OCI-LY1 (cell line): ENCODE results near the gene ATP1A4.

ENCODE experiments used
- CTCF ChIP-seq: fragments of 200-600 bp; sonication (generic), shearing (Covaris generic); IDR thresholded peaks from 2 replicates; pipeline ENCODE4 v1.5.1; 2017; ENCODE audit warnings: mild to moderate bottlenecking, antibody characterized with exemption, low read length, moderate library complexity, mixed read lengths
- EZH2 ChIP-seq: fragments of 200-600 bp; sonication (generic), shearing (Covaris generic); IDR thresholded peaks from 2 replicates; pipeline ENCODE4 v1.8.0; 2017; ENCODE audit warnings: borderline replicate concordance, mixed run types, mild to moderate bottlenecking, antibody characterized with exemption, low read length, moderate library complexity, mixed read lengths

DNA sequence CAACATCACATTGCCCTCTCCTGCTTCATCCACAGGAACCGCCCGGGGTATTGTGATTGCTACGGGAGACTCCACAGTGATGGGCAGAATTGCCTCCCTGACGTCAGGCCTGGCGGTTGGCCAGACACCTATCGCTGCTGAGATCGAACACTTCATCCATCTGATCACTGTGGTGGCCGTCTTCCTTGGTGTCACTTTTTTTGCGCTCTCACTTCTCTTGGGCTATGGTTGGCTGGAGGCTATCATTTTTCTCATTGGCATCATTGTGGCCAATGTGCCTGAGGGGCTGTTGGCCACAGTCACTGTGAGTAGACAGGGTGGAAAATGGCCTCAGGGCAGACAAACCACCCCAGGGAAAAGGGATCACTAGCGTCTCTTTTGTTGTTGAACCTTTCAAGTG, 12.7 kb downstream of the ATP1A4 start:
- TF ChIP-seq CTCF (no peak), EZH2 (no peak)
